ENCODE results near the gene PPL.

PPL gene

DNA sequence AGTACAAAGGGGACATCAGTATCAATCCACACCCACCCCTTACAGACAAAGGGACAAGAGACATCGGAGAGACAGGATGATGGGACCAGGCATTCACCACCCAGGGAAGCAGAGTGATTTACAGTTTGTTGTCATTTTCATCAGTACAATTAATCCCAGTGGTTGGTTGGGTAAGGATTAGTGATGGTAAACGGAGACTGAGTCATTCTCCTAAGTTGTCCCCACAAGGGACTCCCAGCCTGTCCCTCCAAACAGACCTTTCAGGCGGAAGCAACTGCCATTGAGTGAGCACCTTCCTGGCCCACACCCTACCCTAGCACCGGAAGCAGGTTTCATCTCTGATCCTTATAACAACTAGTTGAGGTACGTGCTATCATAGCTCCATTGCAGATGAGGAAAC lies 11.2 kb downstream of the PPL start:
- no peak for DNase-seq
- H3K27me3 ChIP-seq (ENCODE audit: insufficient read depth, low read depth, severe bottlenecking) = no peaks in the 10 kb centered on the region
- TF ChIP-seq, protein P1, sequence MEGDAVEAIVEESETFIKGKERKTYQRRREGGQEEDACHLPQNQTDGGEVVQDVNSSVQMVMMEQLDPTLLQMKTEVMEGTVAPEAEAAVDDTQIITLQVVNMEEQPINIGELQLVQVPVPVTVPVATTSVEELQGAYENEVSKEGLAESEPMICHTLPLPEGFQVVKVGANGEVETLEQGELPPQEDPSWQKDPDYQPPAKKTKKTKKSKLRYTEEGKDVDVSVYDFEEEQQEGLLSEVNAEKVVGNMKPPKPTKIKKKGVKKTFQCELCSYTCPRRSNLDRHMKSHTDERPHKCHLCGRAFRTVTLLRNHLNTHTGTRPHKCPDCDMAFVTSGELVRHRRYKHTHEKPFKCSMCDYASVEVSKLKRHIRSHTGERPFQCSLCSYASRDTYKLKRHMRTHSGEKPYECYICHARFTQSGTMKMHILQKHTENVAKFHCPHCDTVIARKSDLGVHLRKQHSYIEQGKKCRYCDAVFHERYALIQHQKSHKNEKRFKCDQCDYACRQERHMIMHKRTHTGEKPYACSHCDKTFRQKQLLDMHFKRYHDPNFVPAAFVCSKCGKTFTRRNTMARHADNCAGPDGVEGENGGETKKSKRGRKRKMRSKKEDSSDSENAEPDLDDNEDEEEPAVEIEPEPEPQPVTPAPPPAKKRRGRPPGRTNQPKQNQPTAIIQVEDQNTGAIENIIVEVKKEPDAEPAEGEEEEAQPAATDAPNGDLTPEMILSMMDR (IDR thresholded peaks at IDR 0.05; ENCODE audit: low read depth, low read length) = no peak
- H3K4me3 ChIP-seq (ENCODE audit: low read depth, low read length) = no peak overlapping the region
- H3K9me3 ChIP-seq (ENCODE audit: severe bottlenecking) = peaks cover 16% of the 10 kb centered on the region
- H3K27ac ChIP-seq = no peak overlapping the region
- H3K36me3 ChIP-seq = no peaks in the 10 kb centered on the region

DNA sequence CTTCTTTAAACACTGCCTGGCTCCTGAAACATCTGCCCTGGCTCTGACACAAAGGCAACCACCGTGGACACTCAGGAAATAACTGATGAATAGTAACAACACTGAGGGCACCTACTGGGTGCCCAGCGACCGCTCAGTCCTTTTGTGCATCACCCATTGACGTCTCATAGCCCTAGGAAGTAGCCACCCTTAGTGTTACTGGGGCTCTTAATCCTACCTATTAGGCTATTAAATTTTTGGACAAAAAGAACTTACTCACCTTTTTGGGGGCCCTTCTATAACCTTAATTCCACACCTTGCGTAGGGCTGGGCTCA lies 11.7 kb downstream of the PPL start:
- no peak overlapping the region for H3K27ac ChIP-seq
- peaks cover 16% of the 10 kb centered on the region for H3K9me3 ChIP-seq (ENCODE audit: severe bottlenecking)
- H3K4me3 ChIP-seq (ENCODE audit: low read depth, low read length) = no peak overlapping the region
- DNase-seq = no peak
- TF ChIP-seq, protein P1 (IDR thresholded peaks at IDR 0.05; ENCODE audit: low read depth, low read length) = no peak
- H3K36me3 ChIP-seq = no peaks in the 10 kb centered on the region
- no peaks in the 10 kb centered on the region for H3K27me3 ChIP-seq (ENCODE audit: insufficient read depth, low read depth, severe bottlenecking)

DNA sequence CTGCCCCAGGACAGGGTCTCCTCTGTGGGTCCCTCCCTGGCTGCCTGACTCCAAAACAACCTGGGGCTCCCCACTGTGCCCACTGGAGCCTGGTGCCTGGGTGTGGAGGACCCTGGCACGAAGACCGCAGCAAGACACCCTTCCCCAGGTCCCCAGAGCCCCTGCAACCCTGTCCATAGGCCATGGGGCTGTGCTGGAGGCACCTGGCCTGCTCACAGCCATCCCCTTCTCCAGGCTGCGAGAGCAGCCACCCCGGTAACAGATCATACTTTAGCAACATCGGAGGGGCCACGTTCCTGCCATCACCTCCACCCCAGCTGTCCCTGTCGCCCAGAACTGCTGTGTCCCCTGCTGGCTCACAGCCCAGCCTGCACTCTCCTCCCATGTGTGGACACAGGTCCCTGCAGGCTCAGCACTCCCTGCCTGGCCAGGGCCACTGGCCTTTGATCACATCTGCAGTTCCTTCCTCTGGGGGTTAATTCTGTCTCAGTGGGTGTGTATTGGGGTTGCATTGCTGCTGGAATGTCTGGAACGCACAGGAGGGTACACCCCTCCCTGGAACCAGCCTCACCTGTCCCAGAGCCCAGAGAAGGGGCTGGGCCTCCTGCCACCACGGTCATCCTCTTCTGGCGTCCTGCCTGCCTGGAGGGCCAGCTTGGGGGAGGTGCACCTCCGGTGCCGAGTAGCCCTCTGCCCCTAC lies 12.2 kb downstream of the PPL start:
- Histone ChIP-seq H3K36me3 (no peaks in the 10 kb centered on the region), H3K9me3 (ENCODE audit: severe bottlenecking) (peaks cover 16% of the 10 kb centered on the region), H3K27ac (no peak overlapping the region), H3K4me3 (ENCODE audit: low read depth, low read length) (no peak overlapping the region), H3K27me3 (ENCODE audit: insufficient read depth, low read depth, severe bottlenecking) (no peaks in the 10 kb centered on the region)
- TF ChIP-seq, protein P1 (IDR thresholded peaks at IDR 0.05; ENCODE audit: low read depth, low read length) = no peak
- no peak for DNase-seq

DNA sequence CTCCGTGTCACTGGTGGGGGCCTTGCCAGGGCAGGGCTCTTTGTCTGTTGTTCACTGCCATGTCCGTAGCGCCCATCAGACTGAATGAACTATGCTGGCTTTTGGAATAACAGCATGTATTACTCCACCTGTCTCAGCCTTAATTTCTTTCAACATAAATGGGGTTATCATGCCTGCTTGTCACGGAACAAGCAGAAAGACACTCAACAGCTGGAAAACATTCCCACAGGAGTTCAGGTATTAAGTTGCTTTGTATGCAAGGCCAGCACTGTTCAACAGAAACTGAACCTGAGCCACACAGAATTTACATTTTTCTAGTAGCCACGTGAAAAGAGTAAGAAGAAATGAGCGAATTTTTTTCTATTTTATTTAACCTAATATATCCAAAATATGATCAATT lies 13.1 kb downstream of the PPL start:
- DNase-seq = no peak
- H3K9me3 ChIP-seq (ENCODE audit: severe bottlenecking) = peaks cover 16% of the 10 kb centered on the region
- H3K27ac ChIP-seq = no peak overlapping the region
- no peak overlapping the region for H3K4me3 ChIP-seq (ENCODE audit: low read depth, low read length)
- no peaks in the 10 kb centered on the region for H3K27me3 ChIP-seq (ENCODE audit: insufficient read depth, low read depth, severe bottlenecking)
- TF ChIP-seq, protein P1 (IDR thresholded peaks at IDR 0.05; ENCODE audit: low read depth, low read length) = no peak
- no peaks in the 10 kb centered on the region for H3K36me3 ChIP-seq

DNA sequence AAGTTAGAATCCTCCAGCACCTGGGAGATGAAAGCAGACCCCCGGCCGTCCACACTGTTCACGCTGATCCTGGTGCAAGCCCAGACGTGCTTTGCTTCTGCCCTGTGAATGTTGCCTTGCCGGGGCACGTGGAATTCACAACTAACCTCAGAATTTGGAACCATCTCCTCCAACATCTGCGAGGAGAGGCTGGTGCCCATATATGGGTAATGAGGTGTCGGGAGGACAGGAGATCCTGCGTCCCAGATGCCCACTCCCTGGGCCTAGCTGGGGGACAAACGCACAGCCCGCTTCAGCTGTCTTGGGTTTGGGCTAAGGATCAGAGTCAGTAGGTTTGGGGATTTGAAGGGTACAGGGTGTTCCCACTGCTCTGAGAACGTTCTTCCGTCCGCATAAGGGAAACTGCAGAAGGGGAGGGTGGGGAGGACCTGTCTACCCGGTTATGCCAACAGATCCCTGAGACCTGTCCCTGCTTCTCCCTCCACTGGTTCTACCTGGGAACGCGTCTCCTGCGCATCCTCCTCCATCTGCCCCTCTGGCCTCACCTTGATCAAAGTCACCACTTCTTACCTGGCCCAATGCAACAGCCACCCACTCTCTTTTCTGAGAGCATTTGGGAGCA lies 14.1 kb downstream of the PPL start:
- H3K4me3 ChIP-seq (ENCODE audit: low read depth, low read length) = no peak overlapping the region
- H3K27me3 ChIP-seq (ENCODE audit: insufficient read depth, low read depth, severe bottlenecking) = no peaks in the 10 kb centered on the region
- H3K27ac ChIP-seq = no peak overlapping the region
- H3K9me3 ChIP-seq (ENCODE audit: severe bottlenecking) = peaks cover 12% of the 10 kb centered on the region
- no peak for DNase-seq
- TF ChIP-seq, protein P1 (IDR thresholded peaks at IDR 0.05; ENCODE audit: low read depth, low read length) = 0 out of 2 replicates have a peak, but pooled peaks have one; percentile 9
- H3K36me3 ChIP-seq = no peaks in the 10 kb centered on the region

DNA sequence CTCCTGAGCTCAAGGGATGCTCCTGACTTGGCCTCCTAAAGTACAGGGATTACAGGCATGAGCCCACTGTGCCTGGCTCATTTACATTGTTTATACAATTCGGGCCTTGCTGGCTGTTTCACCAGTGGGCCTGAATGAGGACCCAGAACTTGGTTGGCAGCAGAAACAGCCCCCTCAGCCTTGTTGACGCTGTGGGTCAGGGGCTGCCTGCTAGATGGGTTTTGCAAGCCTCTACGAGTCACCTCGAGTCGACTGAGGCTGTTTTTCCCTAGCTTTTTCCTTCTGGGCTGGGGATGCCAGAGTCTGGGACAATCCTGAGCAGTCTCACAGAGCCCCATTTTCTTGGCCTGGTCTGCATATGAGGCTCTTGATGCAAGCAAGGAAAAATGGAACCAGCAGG lies 16.1 kb downstream of the PPL start:
- Histone ChIP-seq H3K27me3 (ENCODE audit: insufficient read depth, low read depth, severe bottlenecking) (no peaks in the 10 kb centered on the region), H3K36me3 (no peaks in the 10 kb centered on the region), H3K9me3 (ENCODE audit: severe bottlenecking) (no peaks in the 10 kb centered on the region), H3K4me3 (ENCODE audit: low read depth, low read length) (no peak overlapping the region), H3K27ac (no peak overlapping the region)
- TF ChIP-seq, protein P1 (IDR thresholded peaks at IDR 0.05; ENCODE audit: low read depth, low read length) = no peak
- no peak for DNase-seq

Measured in WERI-Rb-1 (cell line).